Natural killer cell (primary cell): ENCODE measurements around the gene PLEKHG7. TPM values are rescaled to one million over a fixed set of nuclear protein-coding genes. Genes with fewer than 3 reads are reported as not detected.
A peak's percentile ranks its signal among the peaks of the same experiment; 100 is the strongest.
"Not testable (repeated sequence)": the region's sequence is repeated elsewhere in the genome, so short reads cannot be mapped to it uniquely, and the experiment has no call there.

Experiments
- ATAC-seq, 3 donors: fragments of 150-1000 bp in 2 of 3; fragments of 200-7000 bp in 1 of 3; cut with Tn5 transposase; 1 replicate in 1 of 3; 2 replicates in 2 of 3; pipeline ENCODE4 v1.10.0; 2021; ENCODE audit warnings: mild to moderate bottlenecking in 2 of 3, moderate library complexity in 2 of 3
- DNase-seq, 2 donors: peaks; one replicate each; pipeline versions ENCODE4 v3.0.0 to v3.0.0-alpha.2; 2013 to 2021; ENCODE audit warnings: mixed read lengths in 1 of 2
- H3K27ac ChIP-seq: one replicate; pipeline ENCODE4 v1.5.1; 2013; ENCODE audit warnings: mild to moderate bottlenecking, low read length
- H3K27me3 ChIP-seq: one replicate; pipeline ENCODE4 v1.6.1; 2013; ENCODE audit warnings: low read length; ENCODE audit not compliant: control insufficient read depth, insufficient read depth
- H3K36me3 ChIP-seq: one replicate; pipeline ENCODE4 v1.6.1; 2013; ENCODE audit warnings: low read length; ENCODE audit not compliant: control insufficient read depth, insufficient read depth
- H3K4me1 ChIP-seq: one replicate; pipeline ENCODE4 v1.6.1; 2013; ENCODE audit warnings: low read length; ENCODE audit not compliant: control insufficient read depth, insufficient read depth
- H3K4me3 ChIP-seq: one replicate; pipeline ENCODE4 v1.5.1; 2013; ENCODE audit warnings: low read length
- H3K9me3 ChIP-seq: one replicate; pipeline ENCODE4 v1.6.1; 2013; ENCODE audit warnings: low read length; ENCODE audit not compliant: control insufficient read depth, insufficient read depth
- H3K27ac Mint-ChIP-seq, 2 donors: one replicate each; pipeline ENCODE4 v1.8.0; 2022; ENCODE audit warnings: mild to moderate bottlenecking in 2 of 2, mixed read lengths in 2 of 2, moderate library complexity in 1 of 2
- H3K27me3 Mint-ChIP-seq, 2 donors: one replicate each; pipeline ENCODE4 v1.8.0; 2022; ENCODE audit warnings: low read depth in 2 of 2, mixed read lengths in 2 of 2
- H3K36me3 Mint-ChIP-seq: one replicate; pipeline ENCODE4 v1.8.0; 2022; ENCODE audit warnings: mixed read lengths
- H3K4me1 Mint-ChIP-seq, 2 donors: one replicate each; pipeline ENCODE4 v1.8.0; 2022; ENCODE audit warnings: mixed read lengths in 2 of 2
- H3K4me3 Mint-ChIP-seq: one replicate; pipeline ENCODE4 v1.8.0; 2022; ENCODE audit warnings: mild to moderate bottlenecking, moderate library complexity, mixed read lengths
- H3K9me3 Mint-ChIP-seq, 2 donors: one replicate each; pipeline ENCODE4 v1.8.0; 2022; ENCODE audit warnings: mixed read lengths in 2 of 2
- WGBS: methylation state at CpG from one replicate; pipeline ENCODE4 v1.1.7; 2013; ENCODE audit warnings: missing lambda C conversion rate; ENCODE audit not compliant: insufficient coverage; 5-methylcytosine and 5-hydroxymethylcytosine counted together
- intact Hi-C: fragments of 100-400 bp; cut with micrococcal nuclease; formaldehyde crosslinking; loops from one replicate; pipeline ENCODE4 v1.14.2; 2022
- total RNA-seq, 4 donors: library from RNA; stranded (reverse); fragments of 120-200 nt in 1 of 4; gene quantifications; one replicate each; pipeline versions ENCODE4 v1.2.3 to v1.2.4, GENCODE V29; 2013 to 2022
- TF ChIP-seq, protein P1 (sequence below): fragments of 200-600 bp; IDR thresholded peaks from one replicate; pipeline ENCODE4 v1.8.0; 2022; ENCODE audit warnings: antibody characterized with exemption

PLEKHG7 gene
- total RNA-seq, 3 donors from 2014 or later (not counting 1 experiment from before 2014, with no cell fraction given): 0.16 to 0.63 TPM; not detected in 1

DNA sequence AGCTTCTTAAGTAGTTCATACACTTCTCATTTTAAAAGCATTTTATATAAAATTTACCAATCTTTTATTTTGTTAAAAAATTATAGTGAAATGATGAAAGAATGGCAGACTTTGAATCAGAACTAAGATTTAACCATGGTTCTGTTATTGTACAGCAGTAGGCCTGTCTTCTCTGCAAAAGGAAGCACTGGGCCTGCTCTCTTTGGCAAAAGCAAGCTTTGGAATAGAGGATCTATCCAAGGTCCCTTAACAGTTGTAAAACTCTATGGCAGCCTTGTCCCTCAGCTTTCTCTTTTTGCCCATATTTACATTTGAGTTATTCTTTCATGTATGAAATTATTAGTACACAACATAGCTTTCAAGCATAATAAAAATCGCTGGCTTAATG, 82.8 kb downstream of the PLEKHG7 start:
- intact Hi-C loops: loop anchor here (1.0 to 10.0 kb wide), 4 partner anchors 199 to 1315 kb away; no protein-coding TSS in a partner anchor
- Mint-ChIP-seq H3K36me3 (no peaks in the 10 kb centered on the region), H3K27ac (no peak overlapping the region)

DNA sequence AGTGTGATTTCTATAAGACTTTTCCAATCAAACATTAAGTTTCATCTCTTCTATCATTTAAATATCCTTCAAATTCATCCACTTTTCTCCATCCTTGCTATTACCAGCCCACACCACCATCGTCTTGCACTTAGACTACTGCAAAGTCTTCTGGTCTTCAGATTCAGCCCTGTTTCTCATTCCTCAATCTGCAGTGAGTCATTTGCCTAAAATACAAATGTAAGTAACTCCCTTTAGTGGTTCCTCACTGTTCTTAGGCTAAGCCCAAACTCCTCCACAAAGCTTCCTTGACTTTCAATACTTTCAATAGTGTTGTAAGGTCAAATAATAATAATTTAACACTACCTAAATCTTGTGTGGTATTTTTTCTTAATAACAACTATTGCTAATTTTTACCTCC, 83.3 kb downstream of the PLEKHG7 start:
- DNase-seq (no peak), ATAC-seq (no peak)
- Histone ChIP-seq H3K27ac (no peak overlapping the region), H3K4me3 (no peak overlapping the region), H3K9me3 (no peaks in the 10 kb centered on the region), H3K27me3 (no peaks in the 10 kb centered on the region), H3K4me1 (no peaks in the 10 kb centered on the region), H3K36me3 (peaks cover 2% of the 10 kb centered on the region)
- 97% methylated on average over 1 of the region's 1 CpG for WGBS
- peaks cover 0 to 2% of the 10 kb centered on the region in 2 donors for H3K9me3 Mint-ChIP-seq
- no peak overlapping the region for H3K4me3 Mint-ChIP-seq
- no peaks in the 10 kb centered on the region for H3K36me3 Mint-ChIP-seq
- intact Hi-C loops: loop anchor here (10.0 kb wide), 1 partner anchor 199 kb away; no protein-coding TSS in a partner anchor
- peaks cover 5 to 8% of the 10 kb centered on the region in 2 donors for H3K4me1 Mint-ChIP-seq
- peak overlapping the region in 1 of 2 donors; percentile 2 for H3K27ac Mint-ChIP-seq
- no peaks in the 10 kb centered on the region for H3K27me3 Mint-ChIP-seq
- TF ChIP-seq, protein P1, sequence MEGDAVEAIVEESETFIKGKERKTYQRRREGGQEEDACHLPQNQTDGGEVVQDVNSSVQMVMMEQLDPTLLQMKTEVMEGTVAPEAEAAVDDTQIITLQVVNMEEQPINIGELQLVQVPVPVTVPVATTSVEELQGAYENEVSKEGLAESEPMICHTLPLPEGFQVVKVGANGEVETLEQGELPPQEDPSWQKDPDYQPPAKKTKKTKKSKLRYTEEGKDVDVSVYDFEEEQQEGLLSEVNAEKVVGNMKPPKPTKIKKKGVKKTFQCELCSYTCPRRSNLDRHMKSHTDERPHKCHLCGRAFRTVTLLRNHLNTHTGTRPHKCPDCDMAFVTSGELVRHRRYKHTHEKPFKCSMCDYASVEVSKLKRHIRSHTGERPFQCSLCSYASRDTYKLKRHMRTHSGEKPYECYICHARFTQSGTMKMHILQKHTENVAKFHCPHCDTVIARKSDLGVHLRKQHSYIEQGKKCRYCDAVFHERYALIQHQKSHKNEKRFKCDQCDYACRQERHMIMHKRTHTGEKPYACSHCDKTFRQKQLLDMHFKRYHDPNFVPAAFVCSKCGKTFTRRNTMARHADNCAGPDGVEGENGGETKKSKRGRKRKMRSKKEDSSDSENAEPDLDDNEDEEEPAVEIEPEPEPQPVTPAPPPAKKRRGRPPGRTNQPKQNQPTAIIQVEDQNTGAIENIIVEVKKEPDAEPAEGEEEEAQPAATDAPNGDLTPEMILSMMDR: no peak

More for the DNA sequence above, 82.8 kb downstream of the PLEKHG7 start:
- Histone ChIP-seq H3K27ac (no peak overlapping the region), H3K9me3 (no peaks in the 10 kb centered on the region), H3K4me3 (no peak overlapping the region), H3K4me1 (no peaks in the 10 kb centered on the region), H3K27me3 (no peaks in the 10 kb centered on the region), H3K36me3 (peaks cover 4% of the 10 kb centered on the region)
- Mint-ChIP-seq H3K4me3 (no peak overlapping the region), H3K9me3 (peaks cover 0 to 2% of the 10 kb centered on the region in 2 donors), H3K27me3 (no peaks in the 10 kb centered on the region), H3K4me1 (peaks cover 5 to 8% of the 10 kb centered on the region in 2 donors)
- WGBS: no CpG with 5 or more reads among the region's 1 CpG
- no peak for ATAC-seq
- no peak for DNase-seq
- TF ChIP-seq, protein P1: no peak

- H3K4me3 ChIP-seq, H3K4me3 Mint-ChIP-seq, H3K27ac Mint-ChIP-seq, H3K27me3 ChIP-seq, H3K9me3 ChIP-seq, H3K27ac ChIP-seq, H3K27me3 Mint-ChIP-seq, intact Hi-C loops, ATAC-seq, H3K4me1 ChIP-seq, DNase-seq, H3K9me3 Mint-ChIP-seq: not testable (repeated sequence)
- peaks cover 10% of the 10 kb centered on the region for H3K36me3 ChIP-seq
- Mint-ChIP-seq H3K4me1 (peaks cover 5 to 28% of the 10 kb centered on the region in 2 donors), H3K36me3 (peaks cover 14% of the 10 kb centered on the region)
- WGBS: 100% methylated on average over 2 of the region's 5 CpGs
These were observed 91.6 kb downstream of the PLEKHG7 start for GRCh38 chr12:92794356-92794755.

GRCh38 chr12:92794814-92795213, 92.0 kb downstream of the PLEKHG7 start:
- intact Hi-C loops: no loop called here
- H3K36me3 Mint-ChIP-seq: peaks cover 14% of the 10 kb centered on the region
- H3K4me1 Mint-ChIP-seq: peaks cover 5 to 23% of the 10 kb centered on the region in 2 donors
- peaks cover 2 to 8% of the 10 kb centered on the region in 2 donors for H3K9me3 Mint-ChIP-seq
- no peak overlapping the region for H3K4me3 Mint-ChIP-seq
- H3K27me3 ChIP-seq: no peaks in the 10 kb centered on the region
- no peak overlapping the region for H3K4me3 ChIP-seq
- ATAC-seq (no peak), DNase-seq (no peak)
- H3K4me1 ChIP-seq: no peaks in the 10 kb centered on the region
- no peaks in the 10 kb centered on the region for H3K27me3 Mint-ChIP-seq
- TF ChIP-seq, protein P1: no peak
- no peak overlapping the region for H3K27ac Mint-ChIP-seq
- peaks cover 10% of the 10 kb centered on the region for H3K36me3 ChIP-seq
- no peak overlapping the region for H3K27ac ChIP-seq
- no peaks in the 10 kb centered on the region for H3K9me3 ChIP-seq
